ENCODE measurements around the gene FHOD1. TPM values are rescaled to one million over a fixed set of nuclear protein-coding genes. Genes with fewer than 3 reads are reported as not detected.

FHOD1 gene
- 4.9 and 8.2 TPM in 2 replicates for total RNA-seq

DNA sequence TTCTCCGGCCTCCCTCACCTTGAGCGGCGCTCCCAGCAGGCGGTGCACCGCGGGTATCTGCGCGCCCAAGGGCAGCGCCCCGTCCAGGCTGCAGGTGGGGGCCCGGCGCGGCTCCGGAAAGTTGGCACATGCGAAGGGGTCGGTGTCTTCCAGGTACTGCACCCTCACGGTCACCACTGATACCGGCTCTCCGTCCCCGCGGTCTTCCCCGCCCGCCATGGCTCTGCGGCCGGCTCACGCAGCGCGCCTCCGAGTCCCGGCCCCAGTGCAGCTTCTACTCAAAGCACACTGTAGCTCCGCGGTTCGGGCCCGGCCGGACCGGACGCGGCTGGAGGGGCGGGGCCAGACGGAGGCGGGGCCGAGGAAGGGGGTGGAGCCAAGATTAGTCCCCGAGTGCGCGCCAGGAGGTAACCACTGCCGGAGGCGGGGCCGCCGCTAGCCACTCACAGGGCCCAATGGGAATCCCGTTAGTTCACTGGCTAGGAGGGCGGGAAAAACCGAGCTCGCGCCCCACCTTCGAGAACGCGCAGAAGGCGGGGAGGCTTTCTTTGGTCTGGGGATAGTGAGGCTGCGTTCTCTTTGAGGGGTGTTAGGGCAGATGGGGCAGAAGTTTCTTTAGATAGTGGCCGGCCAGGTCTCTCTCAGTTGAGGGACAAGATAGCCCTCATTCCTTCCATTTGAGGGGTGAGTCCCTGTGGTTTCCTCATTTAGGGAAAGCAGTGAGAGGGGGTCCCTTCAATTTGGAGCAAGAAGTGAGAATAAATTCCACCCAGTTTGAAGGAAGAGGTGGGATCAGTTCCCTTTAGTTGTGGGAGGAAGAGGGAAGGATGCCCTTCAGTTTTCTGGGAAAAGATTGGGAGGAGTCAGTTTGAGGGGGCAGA is at the start of gene FHOD1:
Gene FHOD1, minus strand, starts transcription at position 290 of the 881 bp plus-strand sequence. Its CDS starts 71 bp downstream, at position 219.

DNA sequence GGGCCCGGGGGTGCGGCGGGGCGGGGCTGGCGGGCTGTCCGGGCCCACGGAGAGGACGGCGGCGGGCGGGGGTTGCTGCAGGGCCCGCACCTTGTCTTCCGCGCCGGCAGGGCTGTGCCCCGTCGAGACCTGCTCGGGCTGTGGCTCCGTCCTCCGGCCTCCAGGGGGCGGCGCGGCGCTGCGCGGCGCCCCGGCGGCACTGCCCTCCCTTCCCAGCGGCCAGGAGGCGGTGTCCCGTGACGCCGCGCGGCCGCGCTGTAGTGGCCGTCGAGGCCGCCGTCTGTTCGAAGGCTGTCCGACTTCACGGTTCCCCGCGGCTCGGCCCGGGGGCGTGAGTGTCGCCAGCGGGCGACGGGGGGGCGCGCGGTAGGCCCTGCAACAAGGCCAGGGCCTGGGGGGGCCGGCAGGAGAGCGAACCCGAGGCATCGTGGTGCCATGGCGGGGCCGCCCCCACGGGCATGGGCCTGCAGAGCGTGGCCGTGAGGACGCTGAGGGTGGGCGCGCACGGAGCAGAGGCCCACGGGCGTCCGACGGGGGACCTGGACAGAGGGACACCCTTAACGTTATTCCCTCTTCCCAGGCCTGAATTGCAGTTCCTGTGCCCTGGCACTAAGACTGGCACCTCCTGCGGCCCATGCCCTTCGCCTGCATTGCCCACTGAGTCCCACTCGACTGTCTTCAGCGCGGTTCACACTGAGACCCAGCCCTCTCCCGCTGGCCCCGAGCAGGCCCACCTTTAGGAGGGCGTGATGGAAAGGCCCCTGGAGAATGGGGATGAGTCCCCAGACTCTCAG is 32.2 kb upstream of the FHOD1 start, which contains the start of gene PLEKHG4:
Gene PLEKHG4, plus strand, starts transcription at position 237 of the 794 bp plus-strand sequence. Its CDS starts 513 bp downstream, at position 750.

DNA sequence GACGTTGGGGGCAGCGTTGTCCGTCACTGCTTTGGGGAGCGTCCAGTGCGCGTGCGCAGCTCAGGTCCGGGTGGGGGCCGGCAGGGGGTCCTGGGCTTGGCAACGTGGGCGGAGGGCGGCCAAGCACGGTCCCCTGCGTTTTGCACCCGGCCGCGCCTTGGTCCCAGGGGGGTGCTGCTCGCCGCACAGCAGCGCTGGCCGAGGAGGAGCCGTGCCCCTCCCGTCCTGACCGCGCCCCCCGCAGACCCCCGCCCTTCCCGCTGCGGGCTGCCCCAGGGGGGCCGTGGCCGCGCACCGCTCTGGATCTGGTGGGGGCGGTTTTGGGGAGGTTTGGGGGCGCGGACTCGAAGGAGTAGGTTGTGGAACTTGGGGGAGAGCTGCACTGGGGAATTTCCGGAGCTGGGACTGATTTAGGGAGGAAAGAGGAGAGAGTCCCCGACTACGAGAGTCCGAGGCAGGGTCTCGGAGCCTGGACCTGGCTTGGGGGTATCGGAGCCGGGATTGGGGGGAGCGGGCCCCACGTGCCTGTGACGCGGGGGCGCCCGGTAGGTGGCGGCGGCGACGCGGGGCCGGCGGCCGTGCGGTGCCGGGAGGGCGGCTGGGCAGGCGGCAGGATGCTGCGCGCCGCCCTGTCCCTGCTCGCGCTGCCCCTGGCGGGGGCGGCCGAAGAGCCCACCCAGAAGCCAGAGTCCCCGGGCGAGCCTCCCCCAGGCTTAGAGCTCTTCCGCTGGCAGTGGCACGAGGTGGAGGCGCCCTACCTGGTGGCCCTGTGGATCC is 1.3 kb upstream of the FHOD1 start, which contains the start of gene SLC9A5:
Gene SLC9A5, plus strand, starts transcription at position 579 of the 777 bp plus-strand sequence. Its CDS starts 36 bp downstream, at position 615.

DNA sequence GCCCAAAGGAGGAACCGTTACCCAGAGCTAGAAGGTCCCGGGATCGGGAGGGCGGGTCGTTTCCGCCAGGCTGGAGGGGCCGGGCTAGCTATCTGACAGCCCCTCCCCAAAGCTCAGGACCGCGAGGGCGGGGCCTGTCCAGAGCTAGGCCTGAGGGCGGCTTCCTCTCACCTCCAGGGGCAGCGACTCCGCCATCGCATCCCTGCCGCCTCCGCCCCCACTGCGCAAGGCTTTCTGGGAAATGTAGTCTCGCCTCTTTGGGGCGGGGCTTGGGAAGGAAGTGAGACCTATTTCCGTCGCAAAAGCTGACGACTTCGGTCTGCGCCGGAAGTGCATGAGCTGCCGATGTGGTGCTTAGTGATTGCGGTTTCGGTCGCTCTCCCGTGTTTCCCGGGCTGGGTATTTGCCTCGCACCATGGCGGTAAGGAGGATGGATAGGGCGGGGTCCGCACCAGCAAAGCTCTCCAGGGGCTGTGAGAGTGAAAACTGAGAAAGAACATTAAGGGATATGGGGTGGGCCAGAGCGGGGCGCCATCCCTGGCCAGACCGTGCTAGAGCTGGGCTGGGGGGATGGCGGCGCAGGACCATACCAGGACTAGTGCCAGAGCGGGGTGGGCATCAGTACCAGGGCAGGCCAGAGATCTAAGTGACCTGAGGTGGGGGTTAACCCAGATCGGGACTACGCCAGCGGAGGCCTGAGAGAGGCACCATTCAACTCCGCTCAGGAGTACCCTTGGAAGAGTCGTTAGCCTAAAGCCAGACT is 20.3 kb downstream of the FHOD1 start, which contains the start of gene TMEM208:
Gene TMEM208, plus strand, starts transcription at position 327 of the 763 bp plus-strand sequence. Its CDS starts 89 bp downstream, at position 416.

DNA sequence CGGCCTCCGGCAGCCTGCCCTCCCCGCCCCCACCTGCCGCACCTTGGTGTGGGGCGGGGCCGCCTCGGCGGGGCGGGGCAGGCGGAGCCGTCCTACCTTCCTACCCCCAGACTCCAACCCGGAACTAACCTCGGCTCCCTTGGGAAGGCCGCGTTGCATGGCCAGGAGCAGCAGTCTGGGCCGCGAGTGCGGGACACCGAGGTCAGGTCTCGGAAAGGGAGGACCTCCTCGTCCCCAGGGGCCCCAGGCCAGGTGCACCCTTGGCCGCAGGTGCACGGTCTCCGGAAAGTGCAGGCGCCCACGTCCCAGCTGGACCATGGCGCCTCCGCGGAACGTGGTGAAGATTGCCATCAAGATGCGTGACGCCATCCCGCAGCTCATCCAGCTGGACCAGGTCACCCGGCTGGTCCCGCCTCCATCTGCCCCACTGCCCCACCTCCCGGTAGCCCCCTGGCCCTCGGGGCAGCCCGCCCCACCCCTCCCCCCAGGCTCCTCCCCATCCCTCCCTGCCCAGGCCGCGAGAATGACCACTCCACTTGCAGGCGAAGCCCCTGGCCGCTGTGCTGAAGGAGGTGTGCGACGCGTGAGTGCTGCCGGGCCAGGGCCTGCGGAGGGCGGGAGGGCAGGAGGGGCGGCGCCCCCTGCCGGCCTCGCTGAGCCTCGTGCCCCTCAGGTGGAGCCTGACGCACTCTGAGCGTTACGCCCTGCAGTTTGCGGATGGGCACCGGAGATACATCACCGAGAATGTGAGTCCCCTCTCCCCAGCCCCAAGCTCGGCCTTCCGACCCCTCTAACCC is 48.1 kb downstream of the FHOD1 start, which contains the start of gene ELMO3:
Gene ELMO3, plus strand, starts transcription at position 121 of the 797 bp plus-strand sequence. Its CDS starts 196 bp downstream, at position 317.

DNA sequence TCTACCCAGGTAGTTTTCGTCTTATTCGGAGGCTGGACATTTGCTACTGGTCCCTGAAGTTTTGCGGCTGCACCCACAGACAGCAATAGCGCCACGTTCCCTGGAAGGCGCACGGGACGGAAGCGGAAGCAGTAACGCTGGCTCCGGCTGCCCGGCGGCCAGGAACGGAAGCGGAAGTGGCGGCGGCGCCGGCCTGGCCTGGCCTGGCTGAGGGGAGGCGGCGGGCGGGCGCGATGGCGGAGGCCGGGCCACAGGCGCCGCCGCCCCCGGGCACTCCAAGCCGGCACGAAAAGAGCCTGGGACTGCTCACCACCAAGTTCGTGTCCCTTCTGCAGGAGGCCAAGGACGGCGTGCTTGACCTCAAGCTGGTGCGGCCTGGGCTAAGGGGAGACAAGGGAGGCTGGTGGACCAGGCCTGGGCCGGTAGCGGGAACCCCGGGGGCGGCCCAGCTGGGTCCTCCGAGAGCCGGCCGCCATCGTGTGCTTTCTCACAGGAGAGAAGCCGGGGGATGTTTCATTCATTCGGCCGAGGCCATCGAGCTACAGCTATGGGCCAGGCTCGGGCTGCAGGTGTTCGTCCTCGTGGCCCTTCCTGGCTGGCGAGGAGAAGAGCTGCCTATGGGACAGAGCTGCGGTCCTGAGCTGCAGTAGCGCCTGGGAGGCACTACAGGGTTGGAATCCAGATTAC is 55.1 kb downstream of the FHOD1 start, which contains the start of gene E2F4:
Gene E2F4, plus strand, starts transcription at position 161 of the 687 bp plus-strand sequence. Its CDS starts 73 bp downstream, at position 234.

DNA sequence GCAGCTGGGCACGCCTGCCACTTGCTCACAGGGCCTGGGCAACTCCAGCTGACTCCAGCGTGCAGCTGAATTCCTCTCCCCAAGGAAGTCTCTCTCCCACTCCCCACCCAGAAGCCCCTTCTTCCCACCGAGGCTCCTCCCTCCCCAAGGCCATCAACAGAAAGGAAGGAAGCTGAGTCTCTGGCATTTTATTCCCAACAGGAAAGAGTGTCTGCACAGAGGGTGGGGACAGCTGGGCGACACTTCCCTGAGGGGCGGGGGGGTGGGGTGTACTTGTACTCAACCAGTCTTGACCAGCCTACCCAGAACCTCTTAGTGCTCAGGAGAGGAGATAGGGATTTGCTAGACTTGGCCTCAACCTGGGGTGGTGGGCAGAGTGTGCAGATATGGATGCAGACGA is 57.2 kb downstream of the FHOD1 start, which contains the start of gene EXOC3L1:
Gene EXOC3L1, minus strand, starts transcription at position 96 of the 400 bp plus-strand sequence. CDS start 460 bp downstream, outside the sequence.

DNA sequence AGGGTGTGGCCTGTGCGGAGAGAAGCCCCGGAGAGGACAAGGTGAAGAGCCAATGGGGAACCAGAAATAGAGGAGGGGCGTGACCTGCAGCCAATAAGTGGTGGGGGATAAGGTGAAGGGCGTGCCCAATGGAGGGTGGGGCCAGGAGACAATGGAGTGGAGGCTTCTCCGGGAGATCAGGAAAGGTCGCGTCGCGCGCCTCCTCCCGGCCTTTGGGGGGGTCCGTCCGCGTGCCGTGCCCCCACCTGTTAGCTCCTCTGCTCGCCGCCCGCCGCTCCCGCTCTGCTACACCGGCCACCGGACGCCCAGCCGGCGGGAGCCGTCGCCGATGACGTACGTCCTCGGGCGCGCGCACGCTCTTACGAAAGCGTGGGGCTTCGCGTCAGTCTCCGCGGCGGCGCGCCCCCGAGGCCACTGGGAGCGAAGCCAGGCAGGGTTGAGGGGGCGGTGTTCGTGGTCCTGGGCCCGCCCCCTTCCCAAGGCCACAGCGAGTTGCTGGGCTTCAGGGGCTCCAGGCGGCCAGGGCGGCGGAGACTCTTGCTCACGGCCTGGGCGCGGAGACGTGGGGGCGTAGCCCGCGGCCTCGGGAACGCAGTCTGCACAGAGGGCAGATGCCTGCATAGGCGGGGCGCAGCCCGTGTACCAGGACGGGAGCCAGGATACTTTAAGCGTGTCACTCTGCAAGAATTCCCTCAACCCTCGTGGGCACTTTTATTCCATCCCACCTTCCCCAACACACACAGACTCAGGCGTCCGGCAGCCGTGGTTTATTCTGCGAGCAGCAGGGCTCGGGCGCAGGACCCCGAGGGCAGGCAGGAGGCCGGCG is 63.4 kb downstream of the FHOD1 start, which contains the start of gene MATCAP1:
Gene MATCAP1, minus strand, starts transcription at position 337 of the 826 bp plus-strand sequence. CDS start 3,353 bp downstream, outside the sequence.

Other genes with a start within 250 kb of the FHOD1 start
- 49.2 and 80.2 TPM in 2 replicates for gene CBFB, start 218.3 kb downstream of the FHOD1 start, total RNA-seq
- 10.9 and 12.3 TPM in 2 replicates for gene PHAF1, start 137.5 kb downstream of the FHOD1 start, total RNA-seq
- gene B3GNT9, start 96.5 kb downstream of the FHOD1 start, total RNA-seq: 30.4 and 30.6 TPM in 2 replicates
- gene TRADD, start 87.6 kb downstream of the FHOD1 start, total RNA-seq: 22.2 and 24.0 TPM in 2 replicates
- gene FBXL8, start 87.5 kb downstream of the FHOD1 start, total RNA-seq: 13.1 and 14.2 TPM in 2 replicates
- gene HSF4, start 82.7 kb downstream of the FHOD1 start, total RNA-seq: 29.5 and 58.1 TPM in 2 replicates
- gene NOL3, start 76.9 kb downstream of the FHOD1 start, total RNA-seq: 18.1 and 36.8 TPM in 2 replicates
- gene MATCAP1, start 63.5 kb downstream of the FHOD1 start, total RNA-seq: 27.7 and 30.4 TPM in 2 replicates
- 0.16 and 0.34 TPM in 2 replicates for gene EXOC3L1, start 57.3 kb downstream of the FHOD1 start, total RNA-seq
- gene E2F4, start 55.3 kb downstream of the FHOD1 start, total RNA-seq: 29.0 and 42.0 TPM in 2 replicates
- 0.26 and 0.32 TPM in 2 replicates for gene ELMO3, start 48.4 kb downstream of the FHOD1 start, total RNA-seq
- 35.1 and 36.9 TPM in 2 replicates for gene TMEM208, start 20.4 kb downstream of the FHOD1 start, total RNA-seq
- gene SLC9A5, start 1.5 kb upstream of the FHOD1 start, total RNA-seq: 1.1 and 2.2 TPM in 2 replicates
- gene PLEKHG4, start 32.1 kb upstream of the FHOD1 start, total RNA-seq: 11.2 and 34.4 TPM in 2 replicates
- not detected in 2 replicates for gene KCTD19, start 79.3 kb upstream of the FHOD1 start, total RNA-seq
- gene LRRC36, start 79.3 kb upstream of the FHOD1 start, total RNA-seq: 0.32 TPM in 1 of 2 replicates, not detected in the other
- 2.0 and 8.4 TPM in 2 replicates for gene TPPP3, start 146.0 kb upstream of the FHOD1 start, total RNA-seq
- gene ZDHHC1, start 169.0 kb upstream of the FHOD1 start, total RNA-seq: 5.3 and 5.7 TPM in 2 replicates
- gene HSD11B2, start 183.6 kb upstream of the FHOD1 start, total RNA-seq: 0.60 TPM in 1 of 2 replicates, not detected in the other
- gene ATP6V0D1, start 233.7 kb upstream of the FHOD1 start, total RNA-seq: 105 and 129 TPM in 2 replicates
- not detected in 2 replicates for gene AGRP, start 236.1 kb upstream of the FHOD1 start, total RNA-seq